Measurements from ENCODE around the gene CPNE9.

CPNE9 gene

GRCh38 chr3:9703736-9704346 is at the start of gene CPNE9:
CPNE9 (plus strand) TSS chr3:9703833; CDS start chr3:9703997, 164 bp downstream.
- no peak for DNase-seq (ENCODE audit: low read depth)

- no peak for DNase-seq (ENCODE audit: low read depth)
Observed at GRCh38 chr3:9659849-9660248, 43.8 kb upstream of the CPNE9 start.

- DNase-seq (ENCODE audit: low read depth): no peak
Observed at GRCh38 chr3:9660972-9661371, 42.7 kb upstream of the CPNE9 start.

- DNase-seq (ENCODE audit: low read depth): no peak
Observed at GRCh38 chr3:9664119-9664751, 39.4 kb upstream of the CPNE9 start.

- no peak for DNase-seq (ENCODE audit: low read depth)
Observed at GRCh38 chr3:9666704-9667445, 36.8 kb upstream of the CPNE9 start.

- no peak for DNase-seq (ENCODE audit: low read depth)
Observed at GRCh38 chr3:9669277-9669676, 34.4 kb upstream of the CPNE9 start.

- no peak for DNase-seq (ENCODE audit: low read depth)
Observed at GRCh38 chr3:9669720-9670432, 33.8 kb upstream of the CPNE9 start.

GRCh38 chr3:9673082-9673481 is 30.6 kb upstream of the CPNE9 start:
- no peak for DNase-seq (ENCODE audit: low read depth)

- DNase-seq (ENCODE audit: low read depth): no peak
Observed at GRCh38 chr3:9673752-9674151, 29.9 kb upstream of the CPNE9 start.

- DNase-seq (ENCODE audit: low read depth): no peak
Observed at GRCh38 chr3:9675736-9676290, 27.8 kb upstream of the CPNE9 start.

- DNase-seq (ENCODE audit: low read depth): no peak
Observed at GRCh38 chr3:9676785-9677184, 26.8 kb upstream of the CPNE9 start.

- no peak for DNase-seq (ENCODE audit: low read depth)
Observed at GRCh38 chr3:9678493-9678892, 25.1 kb upstream of the CPNE9 start.

- DNase-seq (ENCODE audit: low read depth): no peak
Observed at GRCh38 chr3:9679476-9680080, 24.1 kb upstream of the CPNE9 start.

- no peak for DNase-seq (ENCODE audit: low read depth)
Observed at GRCh38 chr3:9681011-9681722, 22.5 kb upstream of the CPNE9 start.

- no peak for DNase-seq (ENCODE audit: low read depth)
Observed at GRCh38 chr3:9681723-9682081, 21.9 kb upstream of the CPNE9 start.

- no peak for DNase-seq (ENCODE audit: low read depth)
Observed at GRCh38 chr3:9682096-9682495, 21.5 kb upstream of the CPNE9 start.

- no peak for DNase-seq (ENCODE audit: low read depth)
Observed at GRCh38 chr3:9683426-9683825, 20.2 kb upstream of the CPNE9 start.

GRCh38 chr3:9685216-9686049 is 18.2 kb upstream of the CPNE9 start:
- no peak for DNase-seq (ENCODE audit: low read depth)

- no peak for DNase-seq (ENCODE audit: low read depth)
Observed at GRCh38 chr3:9686050-9686550, 17.5 kb upstream of the CPNE9 start.

GRCh38 chr3:9686703-9687102 is 16.9 kb upstream of the CPNE9 start:
- DNase-seq (ENCODE audit: low read depth): no peak
